HG03378 (cell line): ENCODE data around the gene EPB41L1.

Experiments
- ATAC-seq: cut with Tn5 transposase; IDR thresholded peaks from one replicate; pipeline ENCODE4 v1.9.1; 2021; ENCODE audit warnings: mild to moderate bottlenecking, moderate library complexity; ENCODE audit not compliant: unreplicated experiment

Gene EPB41L1

GRCh38 chr20:36153736-36154699, 522 bp upstream of the EPB41L1 start:
- no peak for ATAC-seq

GRCh38 chr20:36155629-36155971, 1.1 kb downstream of the EPB41L1 start:
- no peak for ATAC-seq

- ATAC-seq: no peak
These were observed 1.5 kb downstream of the EPB41L1 start for GRCh38 chr20:36155991-36156390.

- no peak for ATAC-seq
These were observed 3.1 kb downstream of the EPB41L1 start for GRCh38 chr20:36157610-36158009.

GRCh38 chr20:36158160-36158741, 3.7 kb downstream of the EPB41L1 start:
- ATAC-seq: no peak

- ATAC-seq: no peak
These were observed 5.3 kb downstream of the EPB41L1 start for GRCh38 chr20:36159833-36160232.

GRCh38 chr20:36162272-36162966, 7.9 kb downstream of the EPB41L1 start:
- no peak for ATAC-seq

- no peak for ATAC-seq
These were observed 13.5 kb downstream of the EPB41L1 start for GRCh38 chr20:36167902-36168503.

- ATAC-seq: no peak
These were observed 16.1 kb downstream of the EPB41L1 start for GRCh38 chr20:36170542-36171215.

- no peak for ATAC-seq
These were observed 19.0 kb downstream of the EPB41L1 start for GRCh38 chr20:36173451-36173933.

- ATAC-seq: no peak
These were observed 20.5 kb downstream of the EPB41L1 start for GRCh38 chr20:36175016-36175415.

GRCh38 chr20:36175475-36175995, 21.0 kb downstream of the EPB41L1 start:
- ATAC-seq: no peak

- no peak for ATAC-seq
These were observed 23.2 kb downstream of the EPB41L1 start for GRCh38 chr20:36177716-36178115.

- ATAC-seq: no peak
These were observed 24.8 kb downstream of the EPB41L1 start for GRCh38 chr20:36179170-36179945.

- no peak for ATAC-seq
These were observed 25.8 kb downstream of the EPB41L1 start for GRCh38 chr20:36180323-36180722.

- no peak for ATAC-seq
These were observed 27.5 kb downstream of the EPB41L1 start for GRCh38 chr20:36181934-36182603.

- ATAC-seq: no peak
These were observed 28.1 kb downstream of the EPB41L1 start for GRCh38 chr20:36182604-36183154.

- ATAC-seq: no peak
These were observed 28.8 kb downstream of the EPB41L1 start for GRCh38 chr20:36183155-36183944.
